ENCODE results near the gene USP7. TPM values are rescaled to one million over a fixed set of nuclear protein-coding genes. Genes with fewer than 3 reads are reported as not detected.

Gene USP7
- total RNA-seq, 2 experiments from 2014 or later = 259 to 268 TPM

- no peak overlapping the region for H3K27ac Mint-ChIP-seq
- H3K9me3 Mint-ChIP-seq = no peaks in the 10 kb centered on the region
- Histone ChIP-seq H3K4me3 (ENCODE audit: low read length) (no peak overlapping the region), H3K9me3 (ENCODE audit: control insufficient read depth in 1 of 2, insufficient read depth in 1 of 2, low read length in 2 of 2) (peaks cover 0 to 5% of the 10 kb centered on the region in 2 experiments), H3K36me3 (ENCODE audit: insufficient read depth, low read length) (peaks cover 32% of the 10 kb centered on the region), H3K4me1 (ENCODE audit: insufficient read depth, low read length) (peaks cover 26% of the 10 kb centered on the region), H3K27me3 (ENCODE audit: control insufficient read depth in 1 of 2, insufficient read depth in 2 of 2, low read length in 2 of 2) (no peaks in the 10 kb centered on the region), H3K27ac (ENCODE audit: low read depth in 1 of 2, low read length in 2 of 2) (no peak overlapping the region)
- DNase-seq (no peak), ATAC-seq (ENCODE audit: poor library complexity) (no peak)
- peaks cover 48% of the 10 kb centered on the region for H3K36me3 Mint-ChIP-seq (ENCODE audit: low read depth)
- CTCF ChIA-PET = interaction anchor here (1.2 kb wide), 1 partner anchor 9 kb away, joined by 5 read pairs; no protein-coding TSS in a partner anchor
- H3K4me1 Mint-ChIP-seq (ENCODE audit: low read depth) = peaks cover 25% of the 10 kb centered on the region
- peaks cover 9% of the 10 kb centered on the region for H3K27me3 Mint-ChIP-seq
- intact Hi-C loops (cut with DNase I, micrococcal nuclease) = no loop called here
- POLR2A ChIA-PET = no interaction called here
- H3K4me3 Mint-ChIP-seq = no peak overlapping the region
- TF ChIP-seq CTCF (IDR thresholded peaks at IDR 0.05) = no peak
Observed at GRCh38 chr16:8888951-8889892, 74.5 kb downstream of the USP7 start.

GRCh38 chr16:8887952-8888560, 75.7 kb downstream of the USP7 start:
- Histone ChIP-seq H3K27me3 (ENCODE audit: control insufficient read depth in 1 of 2, insufficient read depth in 2 of 2, low read length in 2 of 2) (peaks cover 0 to 2% of the 10 kb centered on the region in 2 experiments), H3K4me3 (ENCODE audit: low read length) (no peak overlapping the region), H3K27ac (ENCODE audit: low read depth in 1 of 2, low read length in 2 of 2) (no peak overlapping the region), H3K36me3 (ENCODE audit: insufficient read depth, low read length) (peaks cover 21% of the 10 kb centered on the region), H3K9me3 (ENCODE audit: control insufficient read depth in 1 of 2, insufficient read depth in 1 of 2, low read length in 2 of 2) (peaks cover 0 to 5% of the 10 kb centered on the region in 2 experiments), H3K4me1 (ENCODE audit: insufficient read depth, low read length) (peaks cover 26% of the 10 kb centered on the region)
- peaks cover 25% of the 10 kb centered on the region for H3K4me1 Mint-ChIP-seq (ENCODE audit: low read depth)
- no peaks in the 10 kb centered on the region for H3K9me3 Mint-ChIP-seq
- H3K27ac Mint-ChIP-seq = no peak overlapping the region
- H3K27me3 Mint-ChIP-seq = peaks cover 9% of the 10 kb centered on the region
- ATAC-seq (ENCODE audit: poor library complexity) (no peak), DNase-seq (no peak)
- ChIA-PET POLR2A (no interaction called here), CTCF (no interaction called here)
- intact Hi-C loops (cut with DNase I, micrococcal nuclease) = no loop called here
- peaks cover 37% of the 10 kb centered on the region for H3K36me3 Mint-ChIP-seq (ENCODE audit: low read depth)
- H3K4me3 Mint-ChIP-seq = no peak overlapping the region
- TF ChIP-seq CTCF (IDR thresholded peaks at IDR 0.05) = no peak

GRCh38 chr16:8887431-8887765, 76.3 kb downstream of the USP7 start:
- Histone ChIP-seq H3K4me3 (ENCODE audit: low read length) (no peak overlapping the region), H3K4me1 (ENCODE audit: insufficient read depth, low read length) (peaks cover 26% of the 10 kb centered on the region), H3K27ac (ENCODE audit: low read depth in 1 of 2, low read length in 2 of 2) (no peak overlapping the region), H3K9me3 (ENCODE audit: control insufficient read depth in 1 of 2, insufficient read depth in 1 of 2, low read length in 2 of 2) (peaks cover 0 to 5% of the 10 kb centered on the region in 2 experiments), H3K27me3 (ENCODE audit: control insufficient read depth in 1 of 2, insufficient read depth in 2 of 2, low read length in 2 of 2) (peaks cover 0 to 2% of the 10 kb centered on the region in 2 experiments), H3K36me3 (ENCODE audit: insufficient read depth, low read length) (peaks cover 15% of the 10 kb centered on the region)
- ATAC-seq (ENCODE audit: poor library complexity) = no peak
- ChIA-PET POLR2A (interaction anchor here (1.8 kb wide), 1 partner anchor 19 kb away, joined by 4 read pairs; the partner anchor contains the start of gene CARHSP1), CTCF (no interaction called here)
- TF ChIP-seq CTCF (IDR thresholded peaks at IDR 0.05) = no peak
- no peak overlapping the region for H3K4me3 Mint-ChIP-seq
- no peak for DNase-seq
- H3K4me1 Mint-ChIP-seq (ENCODE audit: low read depth) = peaks cover 25% of the 10 kb centered on the region
- intact Hi-C loops (cut with DNase I, micrococcal nuclease) = no loop called here
- peaks cover 9% of the 10 kb centered on the region for H3K27me3 Mint-ChIP-seq
- H3K36me3 Mint-ChIP-seq (ENCODE audit: low read depth) = peaks cover 30% of the 10 kb centered on the region
- H3K27ac Mint-ChIP-seq = peak overlapping the region; percentile 60
- H3K9me3 Mint-ChIP-seq = no peaks in the 10 kb centered on the region

All from CD4-positive, alpha-beta T cell (primary cell).